Liver (tissue), 3 donors: ENCODE results near the gene ZBTB7A.

Experiments
- GABPA ChIP-seq, 2 donors: IDR thresholded peaks in 1 of 2; conservative IDR thresholded peaks in 1 of 2; 2 replicates each; pipeline ENCODE4 v1.6.1; 2016; ENCODE audit warnings: antibody characterized with exemption in 2 of 2, mild to moderate bottlenecking in 1 of 2, moderate library complexity in 1 of 2
- JUND ChIP-seq, 2 donors: IDR thresholded peaks; 2 replicates each; pipeline ENCODE4 v1.6.1; 2016; ENCODE audit warnings: antibody characterized with exemption in 2 of 2
- TAF1 ChIP-seq: conservative IDR thresholded peaks from 2 replicates; pipeline ENCODE4 v1.6.1; 2016; ENCODE audit warnings: antibody characterized with exemption, mild to moderate bottlenecking
- TF ChIP-seq, protein P1 (sequence below): IDR thresholded peaks from 2 replicates; pipeline ENCODE4 v1.6.1; 2016; ENCODE audit warnings: antibody characterized with exemption
- TF ChIP-seq, protein P2 (sequence below): fragments of 150-350 bp; IDR thresholded peaks from 2 replicates; pipeline ENCODE4 v1.5.1; 2017; ENCODE audit warnings: improper control_type of control experiment, low read depth, low read length; ENCODE audit not compliant: missing input control
- TF ChIP-seq, protein P3 (sequence below): IDR thresholded peaks from 2 replicates; pipeline ENCODE4 v1.6.1; 2016; ENCODE audit warnings: antibody characterized with exemption
- donor health status: healthy.
- donor health status: healthy.

DNA sequence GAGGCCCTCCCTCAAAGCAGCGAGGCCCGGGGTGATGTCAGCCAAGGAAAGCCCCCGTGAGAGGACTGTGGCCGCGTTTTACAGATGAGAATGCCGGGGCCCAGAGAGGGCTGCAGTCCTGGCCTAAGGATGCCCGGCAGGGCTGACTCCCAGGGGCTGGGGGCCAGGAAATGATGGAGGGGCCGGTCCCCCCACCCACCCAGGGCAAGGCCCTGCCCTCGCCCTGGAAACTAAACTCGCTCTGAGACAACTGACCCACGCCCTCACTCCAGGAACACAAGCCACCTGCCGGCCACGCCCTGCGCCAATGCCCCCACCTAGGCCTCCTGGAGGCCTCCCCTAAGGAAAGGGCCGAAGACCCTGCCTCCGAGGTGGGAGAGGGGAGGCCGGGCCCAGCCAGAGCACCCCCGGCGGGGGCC, 7.2 kb downstream of the ZBTB7A start:
- TF ChIP-seq, protein P1, sequence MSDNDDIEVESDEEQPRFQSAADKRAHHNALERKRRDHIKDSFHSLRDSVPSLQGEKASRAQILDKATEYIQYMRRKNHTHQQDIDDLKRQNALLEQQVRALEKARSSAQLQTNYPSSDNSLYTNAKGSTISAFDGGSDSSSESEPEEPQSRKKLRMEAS, result no peak
- TF ChIP-seq, protein P2, sequence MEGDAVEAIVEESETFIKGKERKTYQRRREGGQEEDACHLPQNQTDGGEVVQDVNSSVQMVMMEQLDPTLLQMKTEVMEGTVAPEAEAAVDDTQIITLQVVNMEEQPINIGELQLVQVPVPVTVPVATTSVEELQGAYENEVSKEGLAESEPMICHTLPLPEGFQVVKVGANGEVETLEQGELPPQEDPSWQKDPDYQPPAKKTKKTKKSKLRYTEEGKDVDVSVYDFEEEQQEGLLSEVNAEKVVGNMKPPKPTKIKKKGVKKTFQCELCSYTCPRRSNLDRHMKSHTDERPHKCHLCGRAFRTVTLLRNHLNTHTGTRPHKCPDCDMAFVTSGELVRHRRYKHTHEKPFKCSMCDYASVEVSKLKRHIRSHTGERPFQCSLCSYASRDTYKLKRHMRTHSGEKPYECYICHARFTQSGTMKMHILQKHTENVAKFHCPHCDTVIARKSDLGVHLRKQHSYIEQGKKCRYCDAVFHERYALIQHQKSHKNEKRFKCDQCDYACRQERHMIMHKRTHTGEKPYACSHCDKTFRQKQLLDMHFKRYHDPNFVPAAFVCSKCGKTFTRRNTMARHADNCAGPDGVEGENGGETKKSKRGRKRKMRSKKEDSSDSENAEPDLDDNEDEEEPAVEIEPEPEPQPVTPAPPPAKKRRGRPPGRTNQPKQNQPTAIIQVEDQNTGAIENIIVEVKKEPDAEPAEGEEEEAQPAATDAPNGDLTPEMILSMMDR, result no peak
- no peak for TF ChIP-seq JUND (IDR thresholded peaks at IDR 0.05)
- no peak for TF ChIP-seq TAF1
- TF ChIP-seq GABPA (IDR thresholded peaks at IDR 0.05 in 1 of 2, conservative IDR thresholded peaks at IDR 0.05 in 1 of 2), result no peak
- TF ChIP-seq, protein P3, sequence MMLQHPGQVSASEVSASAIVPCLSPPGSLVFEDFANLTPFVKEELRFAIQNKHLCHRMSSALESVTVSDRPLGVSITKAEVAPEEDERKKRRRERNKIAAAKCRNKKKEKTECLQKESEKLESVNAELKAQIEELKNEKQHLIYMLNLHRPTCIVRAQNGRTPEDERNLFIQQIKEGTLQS, result no peak
